Measurements from ENCODE around the gene CDADC1. TPM values are rescaled to one million over a fixed set of nuclear protein-coding genes. Genes with fewer than 3 reads are reported as not detected.
"Not testable (repeated sequence)": the region's sequence is repeated elsewhere in the genome, so short reads cannot be mapped to it uniquely, and the experiment has no call there.

The CDADC1 gene
- total and polyA plus RNA-seq, 2 experiments from 2014 or later, result 9.1 to 12.7 TPM

DNA sequence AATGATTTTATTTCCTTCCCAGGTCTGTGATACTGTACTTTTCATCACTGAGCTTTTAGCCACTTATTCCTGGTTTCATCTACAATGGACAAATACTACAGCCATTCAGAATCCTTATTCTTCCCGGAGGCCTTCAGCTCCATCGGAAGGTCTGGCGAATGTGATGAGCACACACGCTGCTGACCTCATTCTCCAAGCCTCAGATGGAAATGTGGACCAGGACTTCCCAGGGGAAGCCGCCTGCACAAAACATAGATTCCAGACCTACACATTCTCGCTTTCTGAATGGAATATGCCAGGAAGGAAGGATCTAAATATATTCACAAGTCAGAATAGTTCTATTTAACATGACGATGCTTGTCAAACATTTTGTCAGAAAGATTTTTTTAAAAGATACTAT, 75.6 kb downstream of the CDADC1 start:
- H3K9me3 ChIP-seq (ENCODE audit: low read depth), result no peaks in the 10 kb centered on the region
- no peak overlapping the region for H3K4me3 ChIP-seq
- TF ChIP-seq, protein P1, sequence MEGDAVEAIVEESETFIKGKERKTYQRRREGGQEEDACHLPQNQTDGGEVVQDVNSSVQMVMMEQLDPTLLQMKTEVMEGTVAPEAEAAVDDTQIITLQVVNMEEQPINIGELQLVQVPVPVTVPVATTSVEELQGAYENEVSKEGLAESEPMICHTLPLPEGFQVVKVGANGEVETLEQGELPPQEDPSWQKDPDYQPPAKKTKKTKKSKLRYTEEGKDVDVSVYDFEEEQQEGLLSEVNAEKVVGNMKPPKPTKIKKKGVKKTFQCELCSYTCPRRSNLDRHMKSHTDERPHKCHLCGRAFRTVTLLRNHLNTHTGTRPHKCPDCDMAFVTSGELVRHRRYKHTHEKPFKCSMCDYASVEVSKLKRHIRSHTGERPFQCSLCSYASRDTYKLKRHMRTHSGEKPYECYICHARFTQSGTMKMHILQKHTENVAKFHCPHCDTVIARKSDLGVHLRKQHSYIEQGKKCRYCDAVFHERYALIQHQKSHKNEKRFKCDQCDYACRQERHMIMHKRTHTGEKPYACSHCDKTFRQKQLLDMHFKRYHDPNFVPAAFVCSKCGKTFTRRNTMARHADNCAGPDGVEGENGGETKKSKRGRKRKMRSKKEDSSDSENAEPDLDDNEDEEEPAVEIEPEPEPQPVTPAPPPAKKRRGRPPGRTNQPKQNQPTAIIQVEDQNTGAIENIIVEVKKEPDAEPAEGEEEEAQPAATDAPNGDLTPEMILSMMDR (IDR thresholded peaks at IDR 0.05; ENCODE audit: low read depth, low read length), result no peak
- H3K27ac ChIP-seq, result no peak overlapping the region
- no peaks in the 10 kb centered on the region for H3K36me3 ChIP-seq
- H3K4me1 ChIP-seq (ENCODE audit: low read depth), result no peaks in the 10 kb centered on the region
- H3K27me3 ChIP-seq, result no peaks in the 10 kb centered on the region
- DNase-seq (ENCODE audit: low read depth in 1 of 2, low spot score in 1 of 2), result no peak

DNA sequence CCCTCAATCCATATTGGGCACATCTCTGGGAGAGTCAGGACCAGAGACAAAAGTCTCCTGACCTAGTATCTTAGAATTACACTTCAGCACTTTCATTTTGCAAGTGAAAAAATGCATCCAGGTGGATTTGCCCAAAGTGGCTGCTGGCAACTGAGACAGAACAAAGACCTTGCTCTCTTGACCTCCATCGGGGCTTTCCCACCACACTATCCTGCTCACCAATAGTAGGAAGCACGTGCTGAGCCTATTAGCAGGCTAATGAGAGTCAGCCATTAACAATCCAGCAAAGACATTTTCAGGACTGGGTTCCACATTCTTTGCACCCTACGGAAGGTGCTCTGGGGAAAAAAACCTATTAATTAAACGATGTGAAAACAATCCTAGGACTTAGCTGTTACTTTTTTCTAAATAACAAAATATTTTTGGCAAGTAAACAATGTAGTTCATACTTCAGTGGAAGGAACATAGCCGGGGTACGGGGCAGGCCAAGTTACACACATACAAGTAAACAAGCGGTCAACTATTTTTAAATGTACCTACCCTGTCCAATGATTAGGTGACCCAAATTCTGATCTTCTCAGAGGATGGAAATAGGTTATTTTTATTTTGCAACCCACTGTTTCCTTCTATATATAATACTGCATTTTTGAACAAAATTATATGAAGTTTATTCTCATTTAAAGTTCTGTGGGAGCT, 78.6 kb downstream of the CDADC1 start:
- peaks cover 11% of the 10 kb centered on the region for H3K4me1 ChIP-seq (ENCODE audit: low read depth)
- H3K36me3 ChIP-seq, result peaks cover 3% of the 10 kb centered on the region
- H3K27me3 ChIP-seq, result no peaks in the 10 kb centered on the region
- TF ChIP-seq, protein P1 (IDR thresholded peaks at IDR 0.05; ENCODE audit: low read depth, low read length), result no peak
- H3K4me3 ChIP-seq, result no peak overlapping the region
- no peak for DNase-seq (ENCODE audit: low read depth in 1 of 2, low spot score in 1 of 2)
- no peak overlapping the region for H3K27ac ChIP-seq
- no peaks in the 10 kb centered on the region for H3K9me3 ChIP-seq (ENCODE audit: low read depth)

DNA sequence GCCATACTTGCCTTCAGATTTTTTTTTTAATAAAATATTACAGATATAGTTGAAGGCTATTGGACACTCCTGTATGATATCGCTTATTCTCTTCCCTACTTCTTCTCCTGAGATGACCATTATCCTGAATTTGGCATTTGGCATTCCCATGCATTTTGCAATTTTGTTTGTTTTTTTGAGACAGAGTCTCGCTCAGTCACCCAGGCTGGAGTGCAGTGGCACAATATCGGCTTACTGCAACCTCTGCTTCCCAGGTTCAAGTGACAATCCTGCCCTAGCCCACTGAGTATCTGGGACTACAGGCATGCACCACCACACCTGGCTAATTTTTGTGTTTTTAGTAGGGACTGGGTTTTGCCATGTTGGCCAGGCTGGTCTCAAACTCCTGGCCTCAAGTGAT, 79.4 kb downstream of the CDADC1 start:
- H3K27me3 ChIP-seq; H3K36me3 ChIP-seq; DNase-seq (ENCODE audit: low read depth in 1 of 2, low spot score in 1 of 2): not testable (repeated sequence)

DNA sequence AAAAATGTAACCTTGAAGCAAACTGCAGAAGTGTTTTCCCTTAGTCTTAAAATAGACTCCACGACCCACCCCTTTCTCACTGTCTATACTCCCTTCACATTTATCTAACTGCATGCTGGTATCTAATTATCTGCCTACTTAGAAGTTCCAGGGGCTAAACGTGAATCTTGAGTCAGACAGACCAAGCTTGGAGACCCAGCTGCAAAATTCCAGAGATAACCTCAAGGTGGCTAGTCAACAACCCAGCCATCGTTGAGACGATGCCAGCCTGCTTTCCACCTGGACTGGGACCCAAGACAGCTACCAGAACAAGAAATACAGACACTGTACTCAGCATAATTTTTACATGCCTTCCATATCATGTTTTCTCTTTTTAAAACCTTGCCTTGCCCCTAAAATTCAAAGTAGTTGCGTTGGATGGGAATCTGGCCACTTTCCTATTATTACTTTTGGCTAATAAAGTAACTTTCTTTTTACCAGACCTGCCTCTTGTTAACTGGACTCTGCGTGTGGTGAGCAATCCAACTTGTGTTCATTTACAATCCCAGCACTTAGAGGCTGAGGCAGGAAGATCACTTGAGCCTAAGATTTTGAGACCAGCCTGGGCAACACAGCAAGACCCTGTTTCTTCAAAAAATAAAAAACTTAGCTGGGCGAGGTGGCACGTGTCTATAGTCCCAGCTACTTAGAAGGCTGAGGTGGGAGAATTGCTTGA, 82.3 kb downstream of the CDADC1 start:
- Histone ChIP-seq H3K4me1 (ENCODE audit: low read depth) (peaks cover 17% of the 10 kb centered on the region), H3K27ac (peak overlapping the region; percentile 55), H3K27me3 (no peaks in the 10 kb centered on the region), H3K9me3 (ENCODE audit: low read depth) (no peaks in the 10 kb centered on the region), H3K36me3 (peaks cover 3% of the 10 kb centered on the region), H3K4me3 (no peak overlapping the region)
- TF ChIP-seq, protein P1 (IDR thresholded peaks at IDR 0.05; ENCODE audit: low read depth, low read length), result no peak
- DNase-seq (ENCODE audit: low read depth in 1 of 2, low spot score in 1 of 2), result peak in 1 of 2 donors; percentile 10

More for the DNA sequence above, 79.4 kb downstream of the CDADC1 start:
- H3K9me3 ChIP-seq (ENCODE audit: low read depth); H3K4me3 ChIP-seq; H3K27ac ChIP-seq: not testable (repeated sequence)
- peaks cover 11% of the 10 kb centered on the region for H3K4me1 ChIP-seq (ENCODE audit: low read depth)

DNA sequence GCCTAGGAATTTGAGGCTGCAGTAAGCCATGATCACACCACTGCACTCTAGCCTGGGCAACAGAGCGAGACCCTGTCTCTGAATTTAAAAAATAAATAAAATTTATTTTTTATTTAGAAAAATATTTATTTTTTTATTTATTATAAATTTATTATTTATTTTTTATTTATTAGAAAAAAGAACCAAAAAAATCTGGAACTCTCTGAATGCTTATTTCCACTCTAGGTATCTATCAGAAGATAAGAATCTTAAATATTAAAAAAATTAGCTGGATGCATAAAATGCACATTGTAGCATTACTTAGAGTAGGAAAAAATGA, 82.8 kb downstream of the CDADC1 start:
- peaks cover 22% of the 10 kb centered on the region for H3K4me1 ChIP-seq (ENCODE audit: low read depth)
- H3K27ac ChIP-seq, result peak overlapping the region; percentile 55
- TF ChIP-seq, protein P1 (IDR thresholded peaks at IDR 0.05; ENCODE audit: low read depth, low read length), result no peak
- no peak overlapping the region for H3K4me3 ChIP-seq
- no peak for DNase-seq (ENCODE audit: low read depth in 1 of 2, low spot score in 1 of 2)
- peaks cover 3% of the 10 kb centered on the region for H3K36me3 ChIP-seq
- no peaks in the 10 kb centered on the region for H3K9me3 ChIP-seq (ENCODE audit: low read depth)
- no peaks in the 10 kb centered on the region for H3K27me3 ChIP-seq

DNA sequence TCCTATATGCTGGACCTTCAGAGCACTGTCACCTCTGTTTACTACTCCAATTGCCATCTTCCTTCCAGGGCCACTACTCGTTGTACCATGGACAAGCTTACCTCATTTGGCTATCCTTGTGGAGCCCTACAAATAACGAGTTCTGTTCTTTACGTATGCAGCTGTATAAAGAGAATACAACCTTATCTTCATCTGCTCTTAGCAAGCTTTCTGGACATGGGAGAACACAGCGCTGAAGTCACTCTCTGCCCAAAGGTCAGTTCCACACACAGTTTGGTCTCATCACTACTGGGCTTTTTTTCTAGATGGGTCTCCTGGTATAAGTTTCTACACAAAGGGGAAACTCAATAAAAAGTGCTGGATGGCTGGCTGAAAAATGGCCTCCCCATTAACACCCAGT, 88.9 kb downstream of the CDADC1 start:
- H3K27ac ChIP-seq, result peak overlapping the region; percentile 44
- no peak overlapping the region for H3K4me3 ChIP-seq
- H3K4me1 ChIP-seq (ENCODE audit: low read depth), result peaks cover 14% of the 10 kb centered on the region
- no peaks in the 10 kb centered on the region for H3K27me3 ChIP-seq
- H3K9me3 ChIP-seq (ENCODE audit: low read depth), result no peaks in the 10 kb centered on the region
- TF ChIP-seq, protein P1 (IDR thresholded peaks at IDR 0.05; ENCODE audit: low read depth, low read length), result no peak
- DNase-seq (ENCODE audit: low read depth in 1 of 2, low spot score in 1 of 2), result no peak
- H3K36me3 ChIP-seq, result no peaks in the 10 kb centered on the region

All from cardiac muscle cell (in vitro differentiated cells and primary cell).